HG03520 (cell line): ENCODE results near the gene SMARCD2.
"Not testable (repeated sequence)": the region's sequence is repeated elsewhere in the genome, so short reads cannot be mapped to it uniquely, and the experiment has no call there.

Experiments used
- ATAC-seq: cut with Tn5 transposase; IDR thresholded peaks from one replicate; pipeline ENCODE4 v1.9.1; 2021; ENCODE audit warnings: mild to moderate bottlenecking, moderate library complexity; ENCODE audit not compliant: unreplicated experiment

SMARCD2 gene

DNA sequence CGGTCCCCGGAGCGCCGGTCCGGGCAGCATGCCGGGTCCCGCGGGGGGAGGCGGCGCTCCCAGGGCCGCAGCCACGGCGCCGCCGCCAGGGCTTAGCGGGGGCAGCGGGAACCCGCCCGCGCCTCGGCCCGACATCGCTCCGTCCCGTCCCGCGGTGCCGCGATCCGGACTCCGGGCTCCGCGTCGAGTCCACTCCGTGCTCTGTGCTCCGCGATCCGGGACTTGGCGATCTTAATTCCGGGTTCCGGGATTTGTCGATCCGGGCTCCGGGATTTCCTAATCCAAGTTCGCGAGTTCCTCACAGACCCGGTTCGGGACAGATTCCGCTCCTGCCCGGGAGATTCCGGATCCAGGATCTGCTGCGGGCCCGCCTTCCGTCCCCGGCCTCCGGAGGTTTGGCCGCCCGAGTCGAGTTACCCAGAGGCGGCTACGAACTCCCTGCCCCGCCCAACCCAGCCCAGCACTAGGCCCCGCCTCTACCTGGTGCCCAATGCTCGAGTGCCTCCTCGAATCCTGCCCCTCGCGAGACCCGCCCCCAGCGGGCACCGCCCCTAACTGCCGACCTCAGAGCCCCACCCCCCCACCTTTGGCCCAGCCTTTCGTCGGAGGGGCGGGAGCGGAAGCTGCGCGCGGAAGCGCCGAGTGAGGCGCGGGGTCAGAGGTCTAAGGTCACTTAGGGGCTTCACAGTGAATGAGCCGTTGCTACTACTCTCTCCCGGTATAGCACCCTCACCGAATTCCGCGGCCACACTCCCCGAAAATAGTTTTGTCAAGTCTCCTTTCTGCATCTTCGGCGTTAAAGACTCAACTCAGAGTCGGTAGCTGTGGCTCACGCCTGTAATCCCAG is at the start of gene SMARCD2:
TSS of gene SMARCD2 (minus strand) at position 146 of the 847 bp plus-strand sequence. CDS start at position 135, 11 bp downstream.
- ATAC-seq, result peak; percentile 65

DNA sequence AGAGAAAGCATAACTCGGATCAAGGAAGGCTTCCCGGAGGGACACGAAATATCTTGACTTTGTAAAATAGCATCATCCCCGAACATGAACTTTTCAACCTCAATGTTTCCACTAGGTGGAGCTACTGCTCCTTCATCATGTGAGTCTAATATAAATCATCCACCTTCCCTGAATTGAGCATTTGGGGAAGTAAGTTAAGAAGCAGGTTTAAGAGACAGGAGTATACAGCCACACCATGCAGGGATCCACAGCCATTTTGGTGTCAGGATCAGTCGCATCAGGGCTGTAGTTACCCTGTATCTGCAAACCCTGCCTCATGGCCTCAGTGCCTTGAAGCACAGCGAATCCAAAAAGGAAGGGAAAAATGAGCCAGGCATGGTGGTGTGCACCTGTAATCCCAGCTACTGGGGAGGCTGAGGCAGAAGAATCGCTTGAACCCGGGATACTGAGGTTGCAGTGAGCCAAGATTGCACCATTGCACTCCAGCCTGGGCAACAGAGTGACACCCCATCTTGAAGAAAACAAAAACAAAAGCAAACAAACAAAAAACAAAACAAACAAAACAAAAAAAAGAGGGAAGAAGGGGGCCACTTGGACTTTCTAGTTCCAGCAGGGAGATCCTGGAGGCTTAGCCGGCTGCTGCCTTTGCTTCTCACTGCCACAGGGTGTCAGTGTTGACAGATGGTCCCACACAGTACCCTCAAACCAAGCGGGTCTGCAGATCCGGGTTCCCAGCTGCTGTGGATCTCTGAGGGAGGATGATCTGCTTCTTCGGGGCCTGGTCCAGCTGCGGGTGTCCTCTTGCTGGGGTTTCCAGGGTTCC is 46.8 kb upstream of the SMARCD2 start:
- ATAC-seq, result not testable (repeated sequence)

DNA sequence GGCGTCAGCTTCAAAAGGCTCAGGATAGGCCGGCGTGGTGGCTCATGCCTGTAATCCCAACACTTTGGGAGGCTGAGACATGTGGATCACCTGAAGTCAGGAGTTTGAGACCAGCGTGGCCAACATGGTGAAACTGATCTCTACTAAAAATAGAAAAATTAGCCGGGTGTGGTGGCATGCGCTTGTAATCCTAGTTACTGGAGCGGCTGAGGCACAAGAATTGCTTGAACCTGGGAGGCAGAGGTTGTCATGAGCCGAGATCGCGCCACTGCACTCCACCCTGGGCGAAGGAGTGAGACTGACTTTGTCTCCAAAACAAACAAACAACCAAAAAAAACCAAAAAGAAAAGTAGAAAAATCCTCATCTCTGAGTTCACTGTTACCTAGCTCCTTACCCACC is 42.6 kb upstream of the SMARCD2 start:
- not testable (repeated sequence) for ATAC-seq

DNA sequence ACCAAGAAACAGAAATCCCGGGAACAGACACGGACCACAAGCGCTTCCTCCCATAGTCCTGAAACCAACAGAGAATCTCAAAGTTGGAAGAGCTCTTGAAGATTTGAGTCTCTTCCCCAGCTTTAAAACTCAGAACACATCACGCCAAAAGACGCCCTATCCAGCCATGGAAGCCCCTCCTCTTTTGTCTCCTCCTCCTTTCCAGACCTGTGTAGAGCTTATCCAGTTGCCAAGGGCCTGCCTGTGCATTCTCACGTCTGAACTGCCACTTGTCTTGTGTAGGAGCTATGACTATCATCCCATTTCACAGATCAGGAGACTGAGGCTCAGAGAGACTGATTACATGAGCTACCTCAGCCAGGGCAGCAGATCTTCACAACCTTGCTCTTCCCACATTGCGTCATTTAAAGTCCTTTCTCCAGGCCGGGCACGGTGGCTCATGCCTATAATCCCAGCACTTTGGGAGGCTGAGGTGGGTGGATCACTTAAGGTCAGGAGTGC is 40.2 kb upstream of the SMARCD2 start:
- not testable (repeated sequence) for ATAC-seq

DNA sequence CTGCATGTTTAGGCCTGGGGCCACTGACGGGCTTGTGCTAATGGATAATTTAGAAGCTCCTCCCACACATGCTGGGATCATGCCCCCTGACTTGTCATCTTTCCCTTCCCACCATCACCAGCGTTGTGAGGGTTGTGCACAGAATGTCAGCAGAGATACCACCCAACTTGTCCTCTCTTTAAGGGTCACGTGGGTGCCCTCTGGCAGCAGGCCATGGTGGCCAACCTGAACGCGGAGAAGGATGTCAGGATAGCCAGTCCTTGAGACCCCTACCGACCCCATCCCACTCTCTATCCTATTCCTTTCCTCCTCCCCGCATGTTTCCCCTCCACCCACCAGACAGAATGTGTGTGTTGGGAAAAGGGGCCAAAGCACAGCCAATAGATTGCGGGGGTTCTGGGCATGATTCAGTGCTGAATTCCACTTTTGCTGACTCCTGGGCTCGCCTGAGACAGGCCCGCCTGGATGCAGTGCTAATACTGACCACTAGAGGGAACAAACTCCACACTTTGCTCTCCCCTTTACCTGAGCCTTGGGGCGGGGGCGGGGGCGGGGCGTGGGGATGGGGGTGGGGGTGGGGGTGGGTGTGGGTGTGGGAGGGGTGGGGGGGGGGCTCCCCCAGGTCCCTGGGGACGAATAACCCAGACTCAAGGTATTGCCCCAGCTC is 39.6 kb upstream of the SMARCD2 start, which contains the start of gene GH2:
TSS of gene GH2 (minus strand) at position 10 of the 667 bp plus-strand sequence. CDS start 143 bp downstream, outside the sequence.
- no peak for ATAC-seq

DNA sequence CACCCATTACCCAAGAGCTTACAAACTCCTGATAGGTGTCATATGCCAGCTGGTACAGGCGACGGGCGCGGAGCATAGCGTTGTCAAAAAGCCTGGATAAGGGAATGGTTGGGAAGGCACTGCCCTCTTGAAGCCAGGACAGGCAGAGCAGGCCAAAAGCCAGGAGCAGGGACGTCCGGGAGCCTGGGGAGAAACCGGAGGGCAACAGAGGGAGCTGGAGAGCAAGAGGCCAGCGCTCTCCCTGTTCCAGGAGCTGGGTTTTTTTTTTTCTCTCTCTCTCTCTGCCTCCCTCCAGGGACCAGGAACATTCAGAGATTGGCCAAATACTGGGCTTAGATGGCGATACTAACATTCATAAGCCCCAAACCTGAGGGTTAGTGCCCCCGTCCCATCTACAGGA is 38.9 kb upstream of the SMARCD2 start:
- ATAC-seq, result not testable (repeated sequence)

DNA sequence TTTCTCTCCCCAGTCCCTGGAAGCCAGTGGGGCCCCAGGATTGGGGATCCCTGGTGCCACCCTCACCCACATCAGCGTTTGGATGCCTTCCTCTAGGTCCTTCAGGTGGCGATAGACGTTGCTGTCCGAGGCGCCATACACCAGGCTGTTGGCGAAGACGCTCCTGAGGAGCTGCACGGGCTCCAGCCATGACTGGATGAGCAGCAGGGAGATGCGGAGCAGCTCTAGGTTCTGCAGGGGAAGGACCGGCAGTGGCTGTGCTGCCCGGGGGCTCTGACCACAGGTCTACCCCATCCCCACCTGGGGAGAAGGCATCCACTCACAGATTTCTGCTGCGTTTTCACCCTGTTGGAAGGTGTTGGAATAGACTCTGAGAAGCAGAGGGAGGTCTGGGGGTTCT is 38.2 kb upstream of the SMARCD2 start:
- no peak for ATAC-seq

DNA sequence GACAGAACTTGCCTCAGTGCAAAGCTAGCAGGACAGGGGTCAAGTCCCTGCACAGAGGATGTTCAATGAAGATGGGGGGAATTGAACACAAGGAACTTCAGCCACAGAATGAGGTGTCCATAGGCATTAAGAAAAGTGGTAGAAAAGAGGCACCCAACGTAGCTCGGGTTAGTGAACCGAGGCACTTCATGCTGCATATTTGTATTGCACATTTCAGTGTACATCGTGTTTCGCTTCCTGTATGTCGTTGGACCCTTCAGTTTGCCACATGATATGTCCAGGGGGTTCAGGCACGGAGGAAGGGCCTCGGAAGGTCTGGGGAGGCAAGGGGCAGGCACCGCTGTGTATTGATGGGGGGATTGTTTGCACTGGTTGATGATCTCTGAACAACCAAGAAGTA is 35.9 kb upstream of the SMARCD2 start:
- not testable (repeated sequence) for ATAC-seq

DNA sequence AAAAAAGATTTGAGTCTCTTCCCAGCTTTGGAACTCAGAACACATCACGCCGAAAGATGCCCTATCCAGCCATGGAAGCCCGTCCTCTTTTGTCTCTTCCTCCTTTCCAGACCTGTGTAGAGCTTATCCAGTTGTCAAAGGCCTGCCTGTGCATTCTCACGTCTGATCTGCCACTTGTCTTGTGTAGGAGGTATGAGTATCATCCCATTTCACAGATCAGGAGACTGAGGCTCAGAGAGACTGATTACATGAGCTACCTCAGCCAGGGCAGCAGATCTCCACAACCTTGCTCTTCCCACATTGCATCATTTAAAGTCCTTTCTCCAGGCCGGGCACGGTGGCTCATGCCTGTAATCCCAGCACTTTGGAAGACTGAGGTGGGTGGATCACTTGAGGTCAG is 32.2 kb upstream of the SMARCD2 start:
- not testable (repeated sequence) for ATAC-seq

DNA sequence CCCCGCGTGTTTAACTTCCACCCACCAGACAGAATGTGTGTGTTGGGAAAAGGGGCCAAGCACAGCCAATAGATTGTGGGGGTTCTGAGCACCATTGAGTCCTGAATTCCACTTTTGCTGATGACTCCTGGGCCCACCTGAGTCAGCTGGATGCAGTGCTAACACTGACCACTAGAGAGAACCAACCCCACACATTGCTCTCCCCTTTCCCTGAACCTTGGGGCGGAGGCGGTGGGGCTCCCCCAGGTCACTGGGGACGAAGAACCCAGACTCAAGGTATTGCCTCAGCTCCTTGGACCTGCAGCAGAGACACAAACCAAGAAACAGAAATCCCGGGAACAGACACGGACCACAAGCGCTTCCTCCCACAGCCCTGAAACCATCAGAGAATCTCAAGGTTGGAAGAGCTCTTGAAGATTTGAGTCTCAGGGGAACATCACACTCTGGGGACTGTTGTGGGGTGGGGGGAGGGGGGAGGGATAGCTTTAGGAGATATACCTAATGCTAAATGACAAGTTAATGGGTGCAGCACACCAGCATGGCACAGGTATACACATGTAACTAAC is 31.7 kb upstream of the SMARCD2 start:
- not testable (repeated sequence) for ATAC-seq

DNA sequence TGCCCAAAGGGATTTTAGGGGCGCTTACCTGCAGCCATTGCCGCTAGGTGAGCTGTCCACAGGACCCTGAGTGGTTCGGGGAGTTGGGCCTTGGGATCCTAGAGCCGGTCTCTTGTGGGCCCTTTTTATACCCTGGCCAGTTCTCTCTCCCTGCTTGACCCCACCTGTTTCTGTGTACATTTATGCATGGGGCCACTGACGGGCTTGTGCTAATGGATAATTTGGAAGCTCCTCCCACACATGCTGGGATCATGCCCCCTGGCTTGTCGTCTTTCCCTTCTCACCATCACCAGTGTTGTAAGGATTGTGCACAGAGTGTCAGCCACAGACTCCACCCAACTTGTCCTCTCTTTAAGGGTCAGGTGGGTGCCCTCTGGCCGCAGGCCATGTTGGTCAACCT is 31.1 kb upstream of the SMARCD2 start, which contains the start of gene CSH2:
TSS of gene CSH2 (minus strand) at position 101 of the 400 bp plus-strand sequence. CDS start at position 38, 63 bp downstream.
- ATAC-seq, result not testable (repeated sequence)

DNA sequence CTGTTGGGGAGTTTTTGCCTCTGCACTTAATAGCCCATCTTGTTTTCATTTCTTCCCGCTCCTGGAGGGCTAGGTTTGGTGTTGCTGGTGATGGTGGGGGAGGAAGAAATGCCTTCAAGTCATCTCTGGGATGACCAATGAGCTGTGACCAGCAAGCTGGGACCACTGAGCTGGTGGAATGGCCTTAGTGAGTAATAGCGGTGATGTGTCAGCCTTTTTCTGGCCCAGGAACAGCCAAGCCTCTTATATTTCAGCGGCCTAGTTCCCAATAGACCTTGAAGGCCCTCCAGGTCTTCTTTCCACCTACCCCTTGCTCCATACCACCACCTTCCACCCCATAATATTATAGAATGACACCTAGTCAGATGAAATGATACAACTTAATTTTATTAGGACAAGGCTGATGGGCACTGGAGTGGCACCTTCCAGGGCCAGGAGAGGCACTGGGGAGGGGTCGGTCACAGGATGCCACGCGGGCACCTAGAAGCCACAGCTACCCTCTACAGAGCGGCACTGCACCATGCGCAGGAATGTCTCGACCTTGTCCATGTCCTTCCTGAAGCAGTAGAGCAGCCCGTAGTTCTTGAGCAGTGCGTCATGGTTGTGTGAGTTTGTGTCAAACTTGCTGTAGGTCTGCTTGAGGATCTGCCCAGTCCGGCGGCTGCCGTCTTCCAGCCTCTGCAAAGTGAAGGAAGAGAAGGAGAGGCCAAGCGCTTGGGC is 29.3 kb upstream of the SMARCD2 start:
- ATAC-seq, result not testable (repeated sequence)

DNA sequence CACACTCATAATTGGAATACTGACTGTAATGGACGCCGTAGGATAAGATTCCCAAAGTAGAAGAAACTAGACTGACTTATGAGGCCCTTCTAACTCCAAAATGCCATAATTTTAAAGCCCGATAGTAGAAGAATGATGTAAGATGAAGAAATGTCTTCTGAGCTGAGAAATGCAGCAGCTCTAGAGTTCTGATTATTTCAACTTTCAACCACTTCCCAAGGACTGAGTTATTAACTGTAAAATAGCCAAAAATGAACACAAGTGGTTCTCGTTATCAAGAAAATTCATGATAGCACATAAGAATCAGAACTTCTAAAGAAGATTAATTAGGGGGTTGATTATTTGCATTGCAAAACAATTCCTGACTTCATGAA is 27.8 kb upstream of the SMARCD2 start:
- not testable (repeated sequence) for ATAC-seq

DNA sequence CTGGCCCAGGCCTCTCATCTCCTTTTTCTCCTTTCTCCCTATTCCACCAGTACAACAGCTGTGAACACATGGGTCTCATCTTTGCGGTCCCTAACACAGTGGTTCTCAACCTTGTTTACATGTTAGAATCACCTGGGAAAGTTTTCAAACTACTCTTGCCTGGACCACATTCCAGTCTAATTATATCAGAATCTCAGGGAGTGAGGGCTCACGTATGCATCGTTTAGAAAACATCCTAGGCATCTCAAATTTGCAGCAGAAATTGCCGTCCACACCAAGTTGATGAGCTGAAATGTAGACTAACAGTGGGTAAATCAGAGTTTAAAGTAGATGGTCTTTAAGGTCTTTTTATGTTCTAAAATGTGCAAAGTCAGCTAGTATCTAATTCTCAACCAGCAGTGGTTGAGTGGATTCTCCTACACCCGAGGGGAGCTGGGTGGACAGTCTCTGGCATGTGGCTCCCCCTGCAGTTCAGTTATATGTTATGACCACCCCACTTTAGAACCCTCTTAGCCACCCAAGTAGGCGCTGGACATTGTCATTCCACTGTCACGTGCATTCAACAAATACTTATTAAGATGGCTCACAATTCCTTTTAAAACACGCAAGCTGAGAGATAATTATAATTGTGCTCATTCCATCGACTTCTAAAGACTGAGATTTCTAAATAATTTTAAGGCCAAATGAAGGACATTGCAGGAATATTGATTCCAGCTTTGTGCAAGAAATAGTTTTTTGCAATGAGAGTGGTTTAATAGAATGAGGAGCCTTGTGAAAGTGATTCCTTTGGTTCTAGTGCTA is 27.2 kb upstream of the SMARCD2 start:
- ATAC-seq, result not testable (repeated sequence)

DNA sequence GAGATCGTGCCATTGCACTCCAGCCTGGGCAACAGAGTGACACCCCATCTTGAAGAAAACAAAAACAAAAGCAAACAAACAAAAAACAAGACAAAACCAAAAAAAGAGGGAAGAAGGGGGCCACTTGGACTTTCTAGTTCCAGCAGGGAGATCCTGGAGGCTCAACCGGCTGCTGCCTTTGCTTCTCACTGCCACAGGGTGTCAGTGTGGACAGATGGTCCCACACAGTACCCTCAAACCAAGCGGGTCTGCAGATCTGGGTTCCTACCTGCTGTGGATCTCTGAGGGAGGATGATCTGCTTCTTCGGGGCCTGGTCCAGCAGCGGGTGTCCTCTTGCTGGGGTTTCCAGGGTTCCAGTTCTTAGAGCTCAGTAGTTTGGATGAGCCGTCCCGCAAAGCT is 24.1 kb upstream of the SMARCD2 start:
- ATAC-seq, result not testable (repeated sequence)

DNA sequence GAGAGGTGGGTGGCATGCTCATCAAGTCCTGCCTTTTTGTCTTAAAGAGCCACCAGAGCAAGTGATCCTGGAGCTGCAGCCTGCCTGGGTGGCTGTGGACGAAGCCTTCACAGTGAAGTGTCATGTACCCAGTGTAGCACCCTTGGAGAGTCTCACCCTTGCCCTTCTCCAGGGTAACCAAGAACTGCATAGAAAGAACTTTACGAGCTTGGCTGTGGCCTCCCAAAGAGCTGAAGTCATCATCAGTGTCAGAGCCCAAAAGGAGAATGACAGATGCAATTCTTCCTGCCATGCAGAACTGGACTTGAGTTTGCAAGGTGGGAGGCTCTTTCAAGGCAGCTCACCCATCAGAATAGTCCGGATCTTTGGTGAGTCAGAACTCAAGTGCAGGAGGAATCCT is 16.8 kb upstream of the SMARCD2 start:
- ATAC-seq, result no peak

DNA sequence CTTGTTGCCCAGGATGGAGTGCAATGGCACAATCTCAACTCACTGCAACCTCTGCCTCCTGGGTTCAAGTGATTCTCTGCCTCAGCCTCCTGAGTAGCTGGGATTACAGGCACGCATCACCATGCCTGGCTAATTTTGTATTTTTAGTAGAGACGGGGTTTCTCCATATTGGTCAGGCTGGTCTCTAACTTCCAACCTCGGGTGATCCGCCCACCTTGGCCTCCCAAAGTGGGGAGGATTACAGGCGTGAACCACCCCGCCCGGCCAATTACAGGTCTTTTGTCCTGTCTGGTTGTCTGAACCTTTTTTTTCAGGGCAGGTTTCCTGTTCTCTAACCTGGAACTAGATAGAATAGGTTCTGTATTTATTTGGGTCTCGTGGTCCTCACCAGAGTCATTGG is 13.9 kb upstream of the SMARCD2 start:
- ATAC-seq, result not testable (repeated sequence)

DNA sequence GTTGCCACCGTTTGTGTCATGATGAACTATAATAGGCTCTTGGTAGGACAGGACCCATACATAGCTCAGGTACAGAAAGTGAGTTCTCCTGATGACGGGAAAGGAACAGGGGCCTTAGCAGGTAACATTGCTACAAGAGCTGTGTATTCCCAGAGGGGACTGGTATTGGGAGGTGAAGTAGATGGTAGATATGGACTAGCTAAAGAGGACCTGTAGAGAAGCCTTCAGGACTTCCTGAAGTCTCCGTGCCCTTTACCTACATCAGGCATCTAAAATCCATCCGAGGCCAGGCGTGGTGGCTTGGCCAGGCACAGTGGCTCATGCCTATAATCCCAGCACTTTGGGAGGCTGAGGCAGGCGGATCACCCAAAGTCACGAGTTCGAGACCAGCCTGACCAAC is 12.7 kb upstream of the SMARCD2 start:
- no peak for ATAC-seq

DNA sequence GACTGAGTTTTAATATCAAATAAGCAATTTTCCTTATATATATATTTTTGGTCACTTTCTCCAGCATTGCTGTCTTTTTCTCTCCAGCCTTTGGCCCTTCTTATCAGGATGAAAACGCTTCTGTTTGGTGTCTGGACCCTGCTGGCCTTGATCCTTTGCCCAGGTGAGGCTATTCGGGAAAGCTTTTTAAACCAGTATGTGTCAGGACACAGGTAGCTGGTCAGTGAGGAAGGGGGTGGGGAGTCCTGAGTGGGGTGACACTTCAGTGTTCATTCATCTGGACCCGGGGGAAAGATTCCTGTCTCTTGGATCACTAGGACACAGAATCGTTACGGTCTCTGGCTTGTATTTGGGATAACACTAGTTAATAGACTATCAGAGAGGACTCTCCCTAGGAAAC is 12.2 kb upstream of the SMARCD2 start:
- ATAC-seq, result no peak
